ENCODE data around the gene GSTO1.

Gene GSTO1

GRCh38 chr10:104297697-104298660, 43.3 kb downstream of the GSTO1 start:
- H3K27ac ChIP-seq (ENCODE audit: low read length) = no peak overlapping the region
- no peaks in the 10 kb centered on the region for H3K79me2 ChIP-seq (ENCODE audit: low read length)
- H3K27me3 ChIP-seq (ENCODE audit: low read depth, low read length) = no peaks in the 10 kb centered on the region
- no peaks in the 10 kb centered on the region for H3K9me3 ChIP-seq (ENCODE audit: insufficient read depth, low read length)
- H2AFZ ChIP-seq (ENCODE audit: low read depth, low read length) = no peak overlapping the region
- peaks cover 2% of the 10 kb centered on the region; the same call in 1 of the 2 replicates for H3K4me1 ChIP-seq (ENCODE audit: low read length)
- no peaks in the 10 kb centered on the region for H3K36me3 ChIP-seq (replicated peaks; ENCODE audit: low read depth, low read length)
- H3K4me2 ChIP-seq (ENCODE audit: low read length) = no peak overlapping the region
- TF ChIP-seq EZH2phosphoT487 (IDR thresholded peaks at IDR 0.05; ENCODE audit: low read depth) (no peak), CTCF (IDR thresholded peaks at IDR 0.05; ENCODE audit: low read depth, low read length) (peak; percentile 41)
- no peak overlapping the region for H3K9ac ChIP-seq (ENCODE audit: low read length)
- no peak overlapping the region for H3K4me3 ChIP-seq (ENCODE audit: low read length)
- no peaks in the 10 kb centered on the region for H4K20me1 ChIP-seq (ENCODE audit: insufficient read depth, low read length)

- Histone ChIP-seq H4K20me1 (ENCODE audit: insufficient read depth, low read length) (no peaks in the 10 kb centered on the region), H3K79me2 (ENCODE audit: low read length) (no peaks in the 10 kb centered on the region), H3K4me2 (ENCODE audit: low read length) (no peak overlapping the region), H3K4me1 (ENCODE audit: low read length) (no peaks in the 10 kb centered on the region), H3K9me3 (ENCODE audit: insufficient read depth, low read length) (no peaks in the 10 kb centered on the region), H3K9ac (ENCODE audit: low read length) (no peak overlapping the region), H3K4me3 (ENCODE audit: low read length) (no peak overlapping the region), H3K27ac (ENCODE audit: low read length) (no peak overlapping the region), H2AFZ (ENCODE audit: low read depth, low read length) (no peak overlapping the region), H3K36me3 (replicated peaks; ENCODE audit: low read depth, low read length) (no peaks in the 10 kb centered on the region), H3K27me3 (ENCODE audit: low read depth, low read length) (no peaks in the 10 kb centered on the region)
- no peak for TF ChIP-seq EZH2phosphoT487 (IDR thresholded peaks at IDR 0.05; ENCODE audit: low read depth)
- TF ChIP-seq CTCF (IDR thresholded peaks at IDR 0.05; ENCODE audit: low read depth, low read length) = no peak
Observed at GRCh38 chr10:104299031-104299904, 44.6 kb downstream of the GSTO1 start.

GRCh38 chr10:104300002-104300735, 45.5 kb downstream of the GSTO1 start:
- Histone ChIP-seq H3K27me3 (ENCODE audit: low read depth, low read length) (no peaks in the 10 kb centered on the region), H3K4me1 (ENCODE audit: low read length) (no peaks in the 10 kb centered on the region), H3K27ac (ENCODE audit: low read length) (no peak overlapping the region), H3K4me2 (ENCODE audit: low read length) (no peak overlapping the region), H3K9me3 (ENCODE audit: insufficient read depth, low read length) (no peaks in the 10 kb centered on the region), H3K79me2 (ENCODE audit: low read length) (no peaks in the 10 kb centered on the region), H2AFZ (ENCODE audit: low read depth, low read length) (no peak overlapping the region), H3K9ac (ENCODE audit: low read length) (no peak overlapping the region), H4K20me1 (ENCODE audit: insufficient read depth, low read length) (no peaks in the 10 kb centered on the region), H3K4me3 (ENCODE audit: low read length) (no peak overlapping the region), H3K36me3 (replicated peaks; ENCODE audit: low read depth, low read length) (no peaks in the 10 kb centered on the region)
- no peak for TF ChIP-seq EZH2phosphoT487 (IDR thresholded peaks at IDR 0.05; ENCODE audit: low read depth)
- no peak for TF ChIP-seq CTCF (IDR thresholded peaks at IDR 0.05; ENCODE audit: low read depth, low read length)

Data from OCI-LY3 (cell line).